Hepatocyte (in vitro differentiated cells): ENCODE results near the gene SLC10A6.

Experiments
- CTCF ChIP-seq: fragments of 200-600 bp; sonication (generic); IDR thresholded peaks from 2 replicates; pipeline ENCODE4 v1.5.1; 2016; ENCODE audit warnings: antibody characterized with exemption, mild to moderate bottlenecking; ENCODE audit not compliant: poor library complexity
- EZH2 ChIP-seq: fragments of 200-600 bp; sonication (generic); IDR thresholded peaks from 2 replicates; pipeline ENCODE4 v1.6.1; 2016; ENCODE audit warnings: antibody characterized with exemption, mild to moderate bottlenecking, borderline replicate concordance
- EZH2phosphoT487 ChIP-seq: fragments of 200-600 bp; sonication (generic); IDR thresholded peaks from one replicate; pipeline ENCODE4 v1.6.1; 2018; ENCODE audit warnings: antibody characterized with exemption, mild to moderate bottlenecking, low read depth, moderate library complexity; ENCODE audit not compliant: unreplicated experiment, severe bottlenecking

- TF ChIP-seq CTCF, result no peak
- no peak for TF ChIP-seq EZH2phosphoT487
- TF ChIP-seq EZH2, result no peak
Measured at GRCh38 chr4:86818211-86818610, 31.0 kb downstream of the SLC10A6 start.
